K562 (cell line): ENCODE results near the gene AGAP3. TPM values are rescaled to one million over a fixed set of nuclear protein-coding genes. Genes with fewer than 3 reads are reported as not detected.

ENCODE experiments used
- BRCA1 ChIP-seq, 2 experiments: fragments of 450-650 bp in 1 of 2; sonication (generic) in 1 of 2; formaldehyde crosslinking in 1 of 2; IDR thresholded peaks; 2 replicates each; pipeline versions ENCODE4 v1.5.0 to v1.6.1; 2017 to 2020; ENCODE audit warnings: mild to moderate bottlenecking in 1 of 2, missing genetic modification reagents in 1 of 2
- CCNT2 ChIP-seq: IDR thresholded peaks from 2 replicates; pipeline ENCODE4 v1.6.1; 2011; ENCODE audit warnings: borderline replicate concordance, low read depth, mild to moderate bottlenecking, moderate library complexity, mixed read lengths, low read length; ENCODE audit not compliant: insufficient read length; ENCODE audit errors: extremely low read depth
- HEY1 ChIP-seq: fragments of 250-450 bp; sonication (Bioruptor Pico); IDR thresholded peaks from 2 replicates; pipeline ENCODE4 v1.5.0; 2020; ENCODE audit warnings: mild to moderate bottlenecking, moderate library complexity, borderline replicate concordance
- NCOR1 ChIP-seq: fragments of 450-650 bp; IDR thresholded peaks from 2 replicates; pipeline ENCODE4 v1.6.1; 2016; ENCODE audit warnings: mild to moderate bottlenecking, moderate library complexity
- NR3C1 ChIP-seq: sonication (generic); formaldehyde crosslinking; IDR thresholded peaks from 2 replicates; pipeline ENCODE4 v1.8.1; 2022; ENCODE audit warnings: missing genetic modification reagents
- PHF20 ChIP-seq: fragments of 450-650 bp; IDR thresholded peaks from 2 replicates; pipeline ENCODE4 v1.6.1; 2018; ENCODE audit not compliant: partially characterized antibody
- SAFB ChIP-seq: fragments of 200-400 bp; formaldehyde crosslinking; IDR thresholded peaks from 2 replicates; pipeline ENCODE4 v1.6.1; 2017; ENCODE audit warnings: low read depth, low read length, borderline replicate concordance
- SNRNP70 ChIP-seq: fragments of 200-400 bp; formaldehyde crosslinking; optimal IDR thresholded peaks from 2 replicates; pipeline ENCODE3; 2017; ENCODE audit warnings: low read depth, low read length
- ZNF197 ChIP-seq: fragments of 200-800 bp; sonication (Bioruptor generic); IDR thresholded peaks from 2 replicates; pipeline ENCODE4 v1.6.1; 2016; ENCODE audit warnings: low read depth, missing genetic modification characterization, missing compliant biosample characterization
- ZNF696 ChIP-seq: fragments of 250-450 bp; sonication (Bioruptor Pico); conservative IDR thresholded peaks from 2 replicates; pipeline ENCODE4 v1.4.0; 2020; ENCODE audit warnings: mild to moderate bottlenecking, moderate library complexity
- ZNF707 ChIP-seq: fragments of 250-450 bp; sonication (Bioruptor Pico); conservative IDR thresholded peaks from 2 replicates; pipeline ENCODE4 v1.8.0; 2022; ENCODE audit warnings: inconsistent platforms, mild to moderate bottlenecking, moderate library complexity
- polyA plus RNA-seq, 8 experiments: library from polyadenylated mRNA; depleted of rRNA in 4 of 8; stranded (reverse) in 5 of 8; unstranded in 3 of 8; fragments of >200 nt; fragmentation: Nextera tagmentation in 2 of 8; fragmentation: Illumina TruSeq in 1 of 8; extraction: Ambion mirVana in 2 of 8; extraction: Trizol in 1 of 8; gene quantifications; 2 replicates each; pipeline versions ENCODE4 v1.2.1 to v1.2.3, GENCODE V29; 2011 to 2014; ENCODE audit warnings: inconsistent platforms in 1 of 8, missing spikeins in 1 of 8
- total RNA-seq, 7 experiments: library from RNA; depleted of rRNA in 6 of 7; stranded (reverse); fragments of >200 nt in 6 of 7; fragmentation: Illumina TruSeq in 2 of 7; extraction: Trizol in 2 of 7; gene quantifications; 2 replicates each; pipeline versions ENCODE4 v1.2.1 to v1.2.3, GENCODE V29; 2011 to 2021; ENCODE audit warnings: low replicate concordance in 1 of 7
- TF ChIP-seq, protein P1 (sequence below): fragments of 250-450 bp; sonication (Bioruptor Pico); IDR thresholded peaks from 2 replicates; pipeline ENCODE4 v1.8.0; 2022; ENCODE audit warnings: inconsistent platforms, mild to moderate bottlenecking, moderate library complexity, borderline replicate concordance
- TF ChIP-seq, protein P2 (sequence below): fragments of 200-800 bp; sonication (Bioruptor generic); IDR thresholded peaks from 2 replicates; pipeline ENCODE4 v1.6.1; 2017; ENCODE audit warnings: missing genetic modification characterization, missing compliant biosample characterization
- TF ChIP-seq, protein P3 (sequence below): fragments of 450-650 bp; IDR thresholded peaks from 2 replicates; pipeline ENCODE4 v1.6.1; 2016; ENCODE audit warnings: low read depth

Gene AGAP3
- total and polyA plus RNA-seq, 9 of the 15 experiments (the other 6 are each of a cell fraction or from before 2014, with no cell fraction given): 3.4 to 208 (median 62.2) TPM

DNA sequence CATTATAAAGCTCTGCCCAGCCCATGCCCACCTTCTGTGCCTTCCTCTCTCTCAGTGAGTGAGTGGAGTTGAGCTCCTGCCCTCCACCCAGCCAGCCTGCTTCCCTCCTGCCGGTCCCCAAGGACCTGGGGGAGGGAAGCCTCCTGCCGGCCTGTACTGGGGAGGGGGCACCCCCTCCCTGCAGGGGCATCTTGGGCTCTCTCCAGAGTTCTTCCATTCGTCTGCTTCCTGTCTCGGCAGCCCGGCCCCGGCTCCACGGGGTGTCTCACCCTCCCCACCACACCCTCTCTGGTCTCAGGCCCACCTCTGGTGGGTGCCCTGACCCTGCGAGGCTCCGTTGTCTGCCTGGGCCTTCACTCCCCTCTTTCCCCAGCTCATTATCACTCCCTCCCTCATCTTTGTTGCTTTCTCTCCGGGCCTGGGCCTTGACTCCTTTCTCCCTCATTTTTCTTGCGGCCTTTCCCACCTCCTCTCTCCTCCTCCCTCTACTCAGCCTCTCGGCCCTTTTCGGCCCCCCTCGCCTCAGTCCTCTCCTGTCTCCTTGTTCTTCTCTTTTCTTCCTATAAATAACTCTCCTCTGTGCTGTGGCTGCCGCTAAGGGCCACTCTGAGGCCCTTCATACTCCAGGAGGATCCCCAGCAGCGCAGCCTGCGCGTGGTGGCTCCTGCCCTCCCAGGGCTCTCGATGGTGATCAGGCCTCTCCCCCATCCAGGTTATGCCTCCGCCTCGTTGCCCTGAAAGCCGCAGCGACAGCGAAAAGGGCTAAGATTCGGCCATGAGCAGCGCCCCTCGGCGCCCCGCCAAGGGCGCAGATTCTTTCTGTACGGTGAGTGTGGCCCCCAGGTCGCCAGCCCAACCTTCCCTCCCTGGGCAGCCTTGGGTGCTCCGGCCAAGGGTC lies 24.8 kb upstream of the AGAP3 start (continued):
- TF ChIP-seq, protein P1, sequence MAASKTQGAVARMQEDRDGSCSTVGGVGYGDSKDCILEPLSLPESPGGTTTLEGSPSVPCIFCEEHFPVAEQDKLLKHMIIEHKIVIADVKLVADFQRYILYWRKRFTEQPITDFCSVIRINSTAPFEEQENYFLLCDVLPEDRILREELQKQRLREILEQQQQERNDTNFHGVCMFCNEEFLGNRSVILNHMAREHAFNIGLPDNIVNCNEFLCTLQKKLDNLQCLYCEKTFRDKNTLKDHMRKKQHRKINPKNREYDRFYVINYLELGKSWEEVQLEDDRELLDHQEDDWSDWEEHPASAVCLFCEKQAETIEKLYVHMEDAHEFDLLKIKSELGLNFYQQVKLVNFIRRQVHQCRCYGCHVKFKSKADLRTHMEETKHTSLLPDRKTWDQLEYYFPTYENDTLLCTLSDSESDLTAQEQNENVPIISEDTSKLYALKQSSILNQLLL (CRISPR knock-in tag): no peak
- no peak for TF ChIP-seq ZNF707
- no peak for TF ChIP-seq NR3C1 (CRISPR knock-in tag)
- TF ChIP-seq, protein P2, sequence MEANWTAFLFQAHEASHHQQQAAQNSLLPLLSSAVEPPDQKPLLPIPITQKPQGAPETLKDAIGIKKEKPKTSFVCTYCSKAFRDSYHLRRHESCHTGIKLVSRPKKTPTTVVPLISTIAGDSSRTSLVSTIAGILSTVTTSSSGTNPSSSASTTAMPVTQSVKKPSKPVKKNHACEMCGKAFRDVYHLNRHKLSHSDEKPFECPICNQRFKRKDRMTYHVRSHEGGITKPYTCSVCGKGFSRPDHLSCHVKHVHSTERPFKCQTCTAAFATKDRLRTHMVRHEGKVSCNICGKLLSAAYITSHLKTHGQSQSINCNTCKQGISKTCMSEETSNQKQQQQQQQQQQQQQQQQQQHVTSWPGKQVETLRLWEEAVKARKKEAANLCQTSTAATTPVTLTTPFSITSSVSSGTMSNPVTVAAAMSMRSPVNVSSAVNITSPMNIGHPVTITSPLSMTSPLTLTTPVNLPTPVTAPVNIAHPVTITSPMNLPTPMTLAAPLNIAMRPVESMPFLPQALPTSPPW (CRISPR knock-in tag): no peak; the same call in 1 of the 2 replicates
- TF ChIP-seq SNRNP70: no peak
- no peak for TF ChIP-seq PHF20
- no peak for TF ChIP-seq SAFB
- TF ChIP-seq, protein P3, sequence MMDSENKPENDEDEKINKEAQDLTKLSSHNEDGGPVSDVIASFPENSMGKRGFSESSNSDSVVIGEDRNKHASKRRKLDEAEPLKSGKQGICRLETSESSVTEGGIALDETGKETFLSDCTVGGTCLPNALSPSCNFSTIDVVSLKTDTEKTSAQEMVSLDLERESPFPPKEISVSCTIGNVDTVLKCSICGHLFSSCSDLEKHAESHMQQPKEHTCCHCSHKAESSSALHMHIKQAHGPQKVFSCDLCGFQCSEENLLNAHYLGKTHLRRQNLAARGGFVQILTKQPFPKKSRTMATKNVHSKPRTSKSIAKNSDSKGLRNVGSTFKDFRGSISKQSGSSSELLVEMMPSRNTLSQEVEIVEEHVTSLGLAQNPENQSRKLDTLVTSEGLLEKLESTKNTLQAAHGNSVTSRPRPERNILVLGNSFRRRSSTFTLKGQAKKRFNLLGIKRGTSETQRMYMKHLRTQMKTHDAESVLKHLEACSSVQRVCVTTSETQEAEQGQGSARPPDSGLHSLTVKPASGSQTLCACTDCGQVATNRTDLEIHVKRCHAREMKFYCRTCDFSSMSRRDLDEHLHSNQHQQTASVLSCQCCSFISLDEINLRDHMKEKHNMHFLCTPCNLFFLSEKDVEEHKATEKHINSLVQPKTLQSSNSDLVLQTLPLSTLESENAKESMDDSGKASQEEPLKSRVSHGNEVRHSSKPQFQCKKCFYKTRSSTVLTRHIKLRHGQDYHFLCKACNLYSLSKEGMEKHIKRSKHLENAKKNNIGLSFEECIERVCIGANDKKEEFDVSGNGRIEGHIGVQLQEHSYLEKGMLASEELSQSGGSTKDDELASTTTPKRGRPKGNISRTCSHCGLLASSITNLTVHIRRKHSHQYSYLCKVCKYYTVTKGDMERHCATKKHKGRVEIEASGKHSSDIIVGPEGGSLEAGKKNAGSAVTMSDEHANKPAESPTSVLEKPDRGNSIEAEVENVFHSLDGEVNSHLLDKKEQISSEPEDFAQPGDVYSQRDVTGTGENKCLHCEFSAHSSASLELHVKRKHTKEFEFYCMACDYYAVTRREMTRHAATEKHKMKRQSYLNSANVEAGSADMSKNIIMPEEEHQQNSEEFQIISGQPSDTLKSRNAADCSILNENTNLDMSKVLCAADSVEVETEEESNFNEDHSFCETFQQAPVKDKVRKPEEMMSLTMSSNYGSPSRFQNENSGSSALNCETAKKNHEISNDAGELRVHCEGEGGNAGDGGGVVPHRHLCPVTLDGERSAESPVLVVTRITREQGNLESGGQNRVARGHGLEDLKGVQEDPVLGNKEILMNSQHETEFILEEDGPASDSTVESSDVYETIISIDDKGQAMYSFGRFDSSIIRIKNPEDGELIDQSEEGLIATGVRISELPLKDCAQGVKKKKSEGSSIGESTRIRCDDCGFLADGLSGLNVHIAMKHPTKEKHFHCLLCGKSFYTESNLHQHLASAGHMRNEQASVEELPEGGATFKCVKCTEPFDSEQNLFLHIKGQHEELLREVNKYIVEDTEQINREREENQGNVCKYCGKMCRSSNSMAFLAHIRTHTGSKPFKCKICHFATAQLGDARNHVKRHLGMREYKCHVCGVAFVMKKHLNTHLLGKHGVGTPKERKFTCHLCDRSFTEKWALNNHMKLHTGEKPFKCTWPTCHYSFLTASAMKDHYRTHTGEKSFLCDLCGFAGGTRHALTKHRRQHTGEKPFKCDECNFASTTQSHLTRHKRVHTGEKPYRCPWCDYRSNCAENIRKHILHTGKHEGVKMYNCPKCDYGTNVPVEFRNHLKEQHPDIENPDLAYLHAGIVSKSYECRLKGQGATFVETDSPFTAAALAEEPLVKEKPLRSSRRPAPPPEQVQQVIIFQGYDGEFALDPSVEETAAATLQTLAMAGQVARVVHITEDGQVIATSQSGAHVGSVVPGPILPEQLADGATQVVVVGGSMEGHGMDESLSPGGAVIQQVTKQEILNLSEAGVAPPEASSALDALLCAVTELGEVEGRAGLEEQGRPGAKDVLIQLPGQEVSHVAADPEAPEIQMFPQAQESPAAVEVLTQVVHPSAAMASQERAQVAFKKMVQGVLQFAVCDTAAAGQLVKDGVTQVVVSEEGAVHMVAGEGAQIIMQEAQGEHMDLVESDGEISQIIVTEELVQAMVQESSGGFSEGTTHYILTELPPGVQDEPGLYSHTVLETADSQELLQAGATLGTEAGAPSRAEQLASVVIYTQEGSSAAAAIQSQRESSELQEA: peak; percentile 78
- no peak for TF ChIP-seq BRCA1 (IDR thresholded peaks at IDR 0.05)
- TF ChIP-seq BRCA1 (CRISPR knock-in tag; IDR thresholded peaks at IDR 0.05): 0 out of 2 replicates have a peak, but pooled peaks have one; percentile 84
- TF ChIP-seq NCOR1: no peak
- no peak for TF ChIP-seq ZNF197
- TF ChIP-seq HEY1 (CRISPR knock-in tag): no peak
- no peak for TF ChIP-seq ZNF696 (CRISPR knock-in tag)
- no peak for TF ChIP-seq CCNT2
